IMR-90 (cell line): ENCODE results near the gene AP4S1. TPM values are rescaled to one million over a fixed set of nuclear protein-coding genes. Genes with fewer than 3 reads are reported as not detected.

ENCODE experiments used
- ATAC-seq: fragments of 200-7000 bp; cut with Tn5 transposase; 2 replicates; pipeline ENCODE4 v1.9.1; 2020; ENCODE audit warnings: low read depth, mild to moderate bottlenecking, moderate library complexity
- BruUV-seq: library from RNA; stranded (reverse); fragments of 400-500 nt; replicated peaks from 2 replicates; lab custom pipeline; 2021; lab: Mats Ljungman, UMichigan
- CTCF ChIA-PET: fragments of 300-600 bp; formaldehyde crosslinking; extraction: SDS; loops from one replicate; lab custom pipeline; 2021; ENCODE audit warnings: antibody characterized with exemption; lab: Yijun Ruan, JAX
- POLR2A ChIA-PET: fragments of 300-600 bp; sonication (Branson Sonifier 250); formaldehyde crosslinking; loops from one replicate; lab custom pipeline; 2022; ENCODE audit warnings: antibody characterized with exemption; ENCODE audit not compliant: unreplicated experiment; lab: Charles Lee
- DNase-seq: peaks from one replicate; pipeline ENCODE4 v3.0.0; 2013
- H2AFZ ChIP-seq: replicated peaks from 2 replicates; pipeline ENCODE3; 2013; ENCODE audit warnings: low read length, mild to moderate bottlenecking; ENCODE audit not compliant: poor library complexity
- H2AK5ac ChIP-seq: 2 replicates; pipeline ENCODE4 v1.6.1; 2013; ENCODE audit warnings: low read depth, low read length, inconsistent platforms
- H2AK9ac ChIP-seq: replicated peaks from 2 replicates; pipeline ENCODE3; 2013; ENCODE audit warnings: mild to moderate bottlenecking, low read depth, low read length, moderate library complexity; ENCODE audit not compliant: poor library complexity
- H2BK120ac ChIP-seq: 2 replicates; pipeline ENCODE4 v1.6.1; 2013; ENCODE audit warnings: low read depth, low read length, inconsistent platforms
- H2BK15ac ChIP-seq: 3 replicates; pipeline ENCODE4 v1.6.1; 2013; ENCODE audit warnings: low read depth, low read length, inconsistent platforms
- H2BK20ac ChIP-seq: 2 replicates; pipeline ENCODE4 v1.6.1; 2013; ENCODE audit warnings: low read depth, mild to moderate bottlenecking, inconsistent platforms, low read length, moderate library complexity
- H2BK5ac ChIP-seq: 2 replicates; pipeline ENCODE4 v1.6.1; 2013; ENCODE audit warnings: mild to moderate bottlenecking, low read depth, low read length, inconsistent platforms; ENCODE audit not compliant: poor library complexity, severe bottlenecking
- H3K14ac ChIP-seq: replicated peaks from 2 replicates; pipeline ENCODE4 v1.6.1; 2013; ENCODE audit warnings: low read depth, low read length, inconsistent platforms
- H3K18ac ChIP-seq: 2 replicates; pipeline ENCODE4 v1.6.1; 2013; ENCODE audit warnings: low read depth, low read length, control low read depth
- H3K23ac ChIP-seq: 2 replicates; pipeline ENCODE4 v1.6.1; 2013; ENCODE audit warnings: low read depth, low read length, inconsistent platforms
- H3K27ac ChIP-seq: 2 replicates; pipeline ENCODE4 v1.5.1; 2013; ENCODE audit warnings: mild to moderate bottlenecking, control low read depth, low read length; ENCODE audit not compliant: insufficient read depth
- H3K27me3 ChIP-seq: 2 replicates; pipeline ENCODE4 v1.6.1; 2013; ENCODE audit warnings: low read length; ENCODE audit not compliant: control insufficient read depth, insufficient read depth
- H3K36me3 ChIP-seq: 2 replicates; pipeline ENCODE4 v1.6.1; 2013; ENCODE audit warnings: low read length, mixed read lengths; ENCODE audit not compliant: control insufficient read depth, insufficient read depth
- H3K4ac ChIP-seq: 2 replicates; pipeline ENCODE4 v1.6.1; 2013; ENCODE audit warnings: low read depth, low read length, inconsistent platforms
- H3K4me1 ChIP-seq: 2 replicates; pipeline ENCODE4 v1.6.1; 2013; ENCODE audit warnings: low read length, mixed read lengths; ENCODE audit not compliant: control insufficient read depth, insufficient read depth
- H3K4me2 ChIP-seq: 2 replicates; pipeline ENCODE4 v1.6.1; 2013; ENCODE audit warnings: low read depth, mild to moderate bottlenecking, control low read depth, low read length, moderate library complexity
- H3K4me3 ChIP-seq: 2 replicates; pipeline ENCODE4 v1.5.1; 2013; ENCODE audit warnings: low read depth, mild to moderate bottlenecking, control low read depth, low read length, moderate library complexity; ENCODE audit not compliant: insufficient read depth
- H3K56ac ChIP-seq: 2 replicates; pipeline ENCODE4 v1.6.1; 2013; ENCODE audit warnings: low read length, inconsistent platforms; ENCODE audit not compliant: insufficient read depth; ENCODE audit errors: extremely low read depth
- H3K79me1 ChIP-seq, 2 experiments: 2 replicates each; pipeline ENCODE4 v1.6.1; 2013; ENCODE audit warnings: low read length in 2 of 2, inconsistent platforms in 1 of 2, low read depth in 1 of 2
- H3K9ac ChIP-seq: 2 replicates; pipeline ENCODE4 v1.6.1; 2013; ENCODE audit warnings: low read depth, low read length, control low read depth
- H3K9me1 ChIP-seq: 2 replicates; pipeline ENCODE4 v1.6.1; 2013; ENCODE audit warnings: low read length, inconsistent platforms; ENCODE audit not compliant: insufficient read depth
- H3K9me3 ChIP-seq: 2 replicates; pipeline ENCODE4 v1.6.1; 2013; ENCODE audit warnings: low read length; ENCODE audit not compliant: control insufficient read depth, insufficient read depth
- H4K20me1 ChIP-seq: 2 replicates; pipeline ENCODE4 v1.6.1; 2013; ENCODE audit warnings: low read length, inconsistent platforms; ENCODE audit not compliant: insufficient read depth
- H4K5ac ChIP-seq: 2 replicates; pipeline ENCODE4 v1.6.1; 2013; ENCODE audit warnings: mild to moderate bottlenecking, low read depth, low read length, control low read depth
- H4K8ac ChIP-seq, 2 experiments: 2 replicates each; pipeline ENCODE4 v1.6.1; 2013; ENCODE audit warnings: low read depth in 2 of 2, low read length in 2 of 2, control low read depth in 1 of 2, inconsistent platforms in 1 of 2
- H4K91ac ChIP-seq: 2 replicates; pipeline ENCODE4 v1.6.1; 2013; ENCODE audit warnings: low read depth, low read length, inconsistent platforms; ENCODE audit not compliant: insufficient read depth
- BHLHE40 ChIP-seq: fragments of 150-350 bp; IDR thresholded peaks from 2 replicates; pipeline ENCODE4 v1.6.1; 2016; ENCODE audit warnings: mild to moderate bottlenecking, low read depth, low read length
- CEBPB ChIP-seq: IDR thresholded peaks from 2 replicates; pipeline ENCODE4 v1.6.1; 2012; ENCODE audit warnings: low read depth, low read length, improper control_type of control experiment
- CHD1 ChIP-seq: IDR thresholded peaks from 2 replicates; pipeline ENCODE4 v1.6.1; 2012; ENCODE audit warnings: low read depth, low read length, improper control_type of control experiment
- CTCF ChIP-seq: conservative IDR thresholded peaks from 2 replicates; pipeline ENCODE4 v1.5.1; 2012; ENCODE audit warnings: mild to moderate bottlenecking, low read depth, low read length, improper control_type of control experiment
- FOS ChIP-seq: fragments of 150-350 bp; IDR thresholded peaks from 2 replicates; pipeline ENCODE4 v1.6.1; 2016; ENCODE audit warnings: low read depth, low read length
- MAFK ChIP-seq: IDR thresholded peaks from 2 replicates; pipeline ENCODE4 v1.6.1; 2012; ENCODE audit warnings: low read depth, low read length, improper control_type of control experiment
- MAZ ChIP-seq: IDR thresholded peaks from 2 replicates; pipeline ENCODE4 v1.6.1; 2012; ENCODE audit warnings: low read depth, mild to moderate bottlenecking, low read length, improper control_type of control experiment, moderate library complexity, borderline replicate concordance
- MXI1 ChIP-seq: IDR thresholded peaks from 2 replicates; pipeline ENCODE4 v1.6.1; 2012; ENCODE audit warnings: low read depth, mild to moderate bottlenecking, low read length, moderate library complexity, borderline replicate concordance
- NFE2L2 ChIP-seq: fragments of 150-350 bp; IDR thresholded peaks from 2 replicates; pipeline ENCODE4 v1.6.1; 2016; ENCODE audit warnings: low read depth, mild to moderate bottlenecking, low read length
- POLR2A ChIP-seq: IDR thresholded peaks from 2 replicates; pipeline ENCODE4 v1.6.1; 2012; ENCODE audit warnings: mild to moderate bottlenecking, low read depth, low read length
- RAD21 ChIP-seq: IDR thresholded peaks from 2 replicates; pipeline ENCODE4 v1.6.1; 2012; ENCODE audit warnings: low read length, improper control_type of control experiment
- RCOR1 ChIP-seq: IDR thresholded peaks from 2 replicates; pipeline ENCODE4 v1.6.1; 2012; ENCODE audit warnings: mild to moderate bottlenecking, low read length, improper control_type of control experiment; ENCODE audit not compliant: insufficient replicate concordance
- RFX5 ChIP-seq: IDR thresholded peaks from 2 replicates; pipeline ENCODE4 v1.8.0; 2012; ENCODE audit warnings: low read depth, mild to moderate bottlenecking, low read length, moderate library complexity
- SMC3 ChIP-seq: fragments of 150-350 bp; IDR thresholded peaks from 2 replicates; pipeline ENCODE4 v1.6.1; 2016; ENCODE audit warnings: low read depth, mild to moderate bottlenecking, antibody characterized with exemption, low read length, moderate library complexity
- whole genome bisulfite sequencing, 2 experiments: methylation state at CpG; one replicate each; pipeline versions ENCODE4 v1.1.5 to v1.1.7; 2013; ENCODE audit warnings: missing lambda C conversion rate in 2 of 2; ENCODE audit not compliant: insufficient read length in 1 of 2; ENCODE audit errors: extremely low coverage in 2 of 2; 5-methylcytosine and 5-hydroxymethylcytosine counted together
- dilution Hi-C: fragments of 300-500 bp; cut with HindIII; formaldehyde crosslinking; loops from one replicate; pipeline ENCODE4 v1.14.3; 2018; ENCODE audit warnings: low sequenced_read_pairs; ENCODE audit not compliant: unreplicated experiment
- in situ Hi-C: fragments of 300-500 bp; cut with MboI; formaldehyde crosslinking; loops from 3 replicates; pipeline ENCODE4 v1.14.3; 2019; ENCODE audit warnings: low sequenced_read_pairs, inconsistent platforms, mixed read lengths
- intact Hi-C: fragments of 100-400 bp; cut with micrococcal nuclease; formaldehyde crosslinking; loops from 2 replicates; pipeline ENCODE4 v1.10.0; 2022
- polyA plus RNA-seq, 3 experiments: library from polyadenylated mRNA; depleted of rRNA; stranded (reverse); fragments of >200 nt; gene quantifications; 2 replicates each; pipeline ENCODE4 v1.2.3, GENCODE V29; 2012; ENCODE audit warnings: low replicate concordance in 1 of 3
- total RNA-seq: library from RNA; depleted of rRNA; stranded (reverse); fragments of >200 nt; gene quantifications from 2 replicates; pipeline ENCODE4 v1.2.3, GENCODE V29; 2012
- TF ChIP-seq, protein P1 (sequence below): fragments of 150-350 bp; IDR thresholded peaks from 2 replicates; pipeline ENCODE4 v1.6.1; 2017; ENCODE audit warnings: mild to moderate bottlenecking, antibody characterized with exemption, low read length, low read depth

AP4S1 gene
- total and polyA plus RNA-seq, 2 of the 4 experiments (the other 2 are of a cell fraction): 2.7 to 4.5 TPM

- H3K56ac ChIP-seq: peak overlapping the region; percentile 80; the same call in 1 of the 2 replicates
- H4K8ac ChIP-seq: peak overlapping the region; percentile 80 to 100; a peak in 3 of 4 replicates
- peak overlapping the region; percentile 94; the same call in 1 of the 2 replicates for H4K91ac ChIP-seq
- peaks cover 12 to 42% of the 10 kb centered on the region in 2 experiments for H3K79me1 ChIP-seq
- 5% methylated on average over 3 of the region's 11 CpGs; no CpG with 5 or more reads in 1 of the 2 experiments for WGBS, 2 experiments
- H2AK5ac ChIP-seq: peak overlapping the region; percentile 81
- intact Hi-C loops (loop anchor here (1.0 kb wide), 1 partner anchor 58 kb away; no protein-coding TSS in a partner anchor), dilution Hi-C loops (no loop called here), in situ Hi-C loops (no loop called here)
- DNase-seq: peak; percentile 41
- no peaks in the 10 kb centered on the region for H3K9me3 ChIP-seq
- no peaks in the 10 kb centered on the region for H3K27me3 ChIP-seq
- H3K4me3 ChIP-seq: peak overlapping the region; percentile 97
- peak overlapping the region; percentile 93 for H2AFZ ChIP-seq
- peak overlapping the region; percentile 99 for H3K9ac ChIP-seq
- ChIA-PET POLR2A (no interaction called here), CTCF (no interaction called here)
- ATAC-seq: no peak
- H3K23ac ChIP-seq: peak overlapping the region; percentile 92
- TSS peak; percentile 14 for BruUV-seq
- H3K9me1 ChIP-seq: no peaks in the 10 kb centered on the region
- H3K14ac ChIP-seq: peak overlapping the region; percentile 91
- H2BK5ac ChIP-seq: peak overlapping the region; percentile 74
- peak overlapping the region; percentile 100 for H3K4me2 ChIP-seq
- 0 out of 2 replicates have a peak, but pooled peaks cover 3% of the 10 kb centered on the region for H3K36me3 ChIP-seq
- peaks cover 42% of the 10 kb centered on the region for H4K20me1 ChIP-seq
- H2AK9ac ChIP-seq: peak overlapping the region; percentile 95
- peak overlapping the region; percentile 81 for H4K5ac ChIP-seq
- no peak overlapping the region for H2BK20ac ChIP-seq
- H3K18ac ChIP-seq: peak overlapping the region; percentile 75
- H3K4me1 ChIP-seq: no peaks in the 10 kb centered on the region
- H3K27ac ChIP-seq: peak overlapping the region; percentile 99
- H3K4ac ChIP-seq: peak overlapping the region; percentile 86
- peak overlapping the region; percentile 19; the same call in 1 of the 3 replicates for H2BK15ac ChIP-seq
- peak overlapping the region; percentile 55; the same call in 1 of the 2 replicates for H2BK120ac ChIP-seq
- TF ChIP-seq SMC3: no peak
- TF ChIP-seq RCOR1: no peak
- TF ChIP-seq MXI1: no peak
- no peak for TF ChIP-seq CEBPB
- no peak for TF ChIP-seq NFE2L2
- TF ChIP-seq FOS: no peak
- no peak for TF ChIP-seq POLR2A
- no peak for TF ChIP-seq CHD1
- TF ChIP-seq RFX5: no peak
- TF ChIP-seq MAFK: no peak
- no peak for TF ChIP-seq MAZ
- no peak for TF ChIP-seq RAD21
- no peak for TF ChIP-seq CTCF
- no peak for TF ChIP-seq BHLHE40
- TF ChIP-seq, protein P1, sequence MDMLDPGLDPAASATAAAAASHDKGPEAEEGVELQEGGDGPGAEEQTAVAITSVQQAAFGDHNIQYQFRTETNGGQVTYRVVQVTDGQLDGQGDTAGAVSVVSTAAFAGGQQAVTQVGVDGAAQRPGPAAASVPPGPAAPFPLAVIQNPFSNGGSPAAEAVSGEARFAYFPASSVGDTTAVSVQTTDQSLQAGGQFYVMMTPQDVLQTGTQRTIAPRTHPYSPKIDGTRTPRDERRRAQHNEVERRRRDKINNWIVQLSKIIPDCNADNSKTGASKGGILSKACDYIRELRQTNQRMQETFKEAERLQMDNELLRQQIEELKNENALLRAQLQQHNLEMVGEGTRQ: no peak
These were observed 677 bp upstream of the AP4S1 start for GRCh38 chr14:31024577-31025366.
